Esophagus squamous epithelium (tissue), 5 donors: ENCODE results near the gene SLC9B1. TPM values are rescaled to one million over a fixed set of nuclear protein-coding genes. Genes with fewer than 3 reads are reported as not detected.
"Not testable (repeated sequence)": the region's sequence is repeated elsewhere in the genome, so short reads cannot be mapped to it uniquely, and the experiment has no call there.

Experiments used
- DNase-seq: peaks from one replicate; lab custom pipeline; 2025; lab: John Stamatoyannopoulos, UW
- H3K27ac ChIP-seq, 4 donors: fragments of 200-600 bp; sonication (generic); one replicate each; pipeline ENCODE4 v1.5.1; 2016 to 2019; ENCODE audit warnings: mild to moderate bottlenecking in 1 of 4
- H3K27me3 ChIP-seq, 4 donors: fragments of 200-600 bp; sonication (generic); 1 replicate in 3 of 4; 2 replicates in 1 of 4; pipeline versions ENCODE4 v1.5.1 to v1.6.0; 2017 to 2021; ENCODE audit warnings: antibody characterized with exemption in 1 of 4
- H3K36me3 ChIP-seq, 3 donors: fragments of 200-600 bp; sonication (generic); one replicate each; pipeline ENCODE4 v1.5.1; 2016 to 2019
- H3K4me1 ChIP-seq, 3 donors: fragments of 200-600 bp; sonication (generic); one replicate each; pipeline ENCODE4 v1.5.1; 2017 to 2019
- H3K4me3 ChIP-seq, 4 donors: fragments of 200-600 bp; sonication (generic); 1 replicate in 3 of 4; 2 replicates in 1 of 4; pipeline ENCODE4 v1.5.1; 2016 to 2019; ENCODE audit warnings: mild to moderate bottlenecking in 2 of 4, moderate library complexity in 1 of 4
- H3K9me3 ChIP-seq, 3 donors: fragments of 200-600 bp; sonication (generic); one replicate each; pipeline ENCODE4 v1.5.1; 2016 to 2019
- CTCF ChIP-seq, 6 experiments: fragments of 450-650 bp in 4 of 6; fragments of 200-600 bp in 2 of 6; sonication (generic) in 2 of 6; IDR thresholded peaks; one replicate each; pipeline ENCODE4 v1.5.1; 2016 to 2019; ENCODE audit warnings: antibody characterized with exemption in 6 of 6, mild to moderate bottlenecking in 4 of 6, moderate library complexity in 4 of 6
- POLR2A ChIP-seq, 4 donors: fragments of 450-650 bp; IDR thresholded peaks; one replicate each; pipeline ENCODE4 v1.6.1; 2017; ENCODE audit warnings: antibody characterized with exemption in 4 of 4, mild to moderate bottlenecking in 4 of 4, moderate library complexity in 3 of 4
- WGBS, 2 donors: methylation state at CpG; one replicate each; pipeline ENCODE4 v1.1.5; 2018; 5-methylcytosine and 5-hydroxymethylcytosine counted together
- intact Hi-C: fragments of 100-400 bp; cut with DNase I; formaldehyde crosslinking; loops from one replicate; pipeline ENCODE4 v1.15.0; 2022
- total RNA-seq, 4 donors: library from RNA; depleted of rRNA; stranded (reverse); fragments of >200 nt; gene quantifications; one replicate each; pipeline ENCODE4 v1.1.0, GENCODE V29; 2016
- donor health status: DM: yes; HTN: yes; CAD: no.

SLC9B1 gene
- total RNA-seq, 4 donors from 2014 or later: 0.49 to 0.76 TPM; not detected in 2

- TF ChIP-seq POLR2A (IDR thresholded peaks at IDR 0.05) (no peak), CTCF (IDR thresholded peaks at IDR 0.05) (no peak)
- DNase-seq: no peak
- intact Hi-C loops: no loop called here
- 56 to 82% methylated on average over 1 of the region's 1 CpG for WGBS, 2 donors
- Histone ChIP-seq H3K36me3 (no peaks in the 10 kb centered on the region), H3K4me3 (no peak overlapping the region), H3K4me1 (no peaks in the 10 kb centered on the region), H3K9me3 (no peaks in the 10 kb centered on the region), H3K27ac (no peak overlapping the region), H3K27me3 (no peaks in the 10 kb centered on the region)
Observed at GRCh38 chr4:102994803-102995202, 24.7 kb downstream of the SLC9B1 start.

GRCh38 chr4:102993985-102994384, 25.5 kb downstream of the SLC9B1 start:
- intact Hi-C loops, H3K27me3 ChIP-seq, H3K36me3 ChIP-seq, H3K4me3 ChIP-seq, H3K4me1 ChIP-seq, H3K27ac ChIP-seq, DNase-seq, H3K9me3 ChIP-seq: not testable (repeated sequence)

- H3K27me3 ChIP-seq: no peaks in the 10 kb centered on the region
- H3K4me1 ChIP-seq: no peaks in the 10 kb centered on the region
- no peaks in the 10 kb centered on the region for H3K9me3 ChIP-seq
- intact Hi-C loops: no loop called here
- no peak overlapping the region for H3K27ac ChIP-seq
- WGBS, 2 donors: 86 to 100% methylated on average over 1 of the region's 1 CpG
- no peak for TF ChIP-seq POLR2A (IDR thresholded peaks at IDR 0.05)
- TF ChIP-seq CTCF (IDR thresholded peaks at IDR 0.05): no peak
- no peaks in the 10 kb centered on the region for H3K36me3 ChIP-seq
- DNase-seq: no peak
- no peak overlapping the region for H3K4me3 ChIP-seq
Observed at GRCh38 chr4:102988429-102989020, 31.0 kb downstream of the SLC9B1 start.

DNA sequence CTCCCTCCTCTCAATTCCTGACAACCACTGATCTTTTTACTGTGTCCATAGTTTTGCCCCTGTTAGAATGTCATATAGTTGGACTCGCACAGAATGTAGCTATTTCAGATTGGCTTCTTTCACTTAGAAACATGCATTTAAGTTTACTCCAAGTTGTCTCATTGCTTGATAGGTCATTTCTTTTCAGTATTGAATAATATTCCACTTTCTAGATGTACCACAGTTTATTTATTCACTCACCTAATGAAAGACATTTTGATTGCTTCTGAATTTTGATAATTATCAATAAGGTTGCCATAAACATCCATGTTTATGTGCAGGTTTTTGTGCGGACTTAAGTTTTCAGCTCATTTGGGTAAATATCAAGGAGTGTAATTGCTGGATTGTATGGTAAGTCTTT, 38.5 kb downstream of the SLC9B1 start:
- Histone ChIP-seq H3K27ac (no peak overlapping the region), H3K36me3 (no peaks in the 10 kb centered on the region), H3K27me3 (no peaks in the 10 kb centered on the region), H3K9me3 (no peaks in the 10 kb centered on the region), H3K4me3 (no peak overlapping the region), H3K4me1 (no peaks in the 10 kb centered on the region)
- intact Hi-C loops: no loop called here
- 93 to 97% methylated on average over 2 of the region's 2 CpGs for WGBS, 2 donors
- TF ChIP-seq CTCF (IDR thresholded peaks at IDR 0.05) (no peak), POLR2A (IDR thresholded peaks at IDR 0.05) (no peak)
- DNase-seq: no peak

DNA sequence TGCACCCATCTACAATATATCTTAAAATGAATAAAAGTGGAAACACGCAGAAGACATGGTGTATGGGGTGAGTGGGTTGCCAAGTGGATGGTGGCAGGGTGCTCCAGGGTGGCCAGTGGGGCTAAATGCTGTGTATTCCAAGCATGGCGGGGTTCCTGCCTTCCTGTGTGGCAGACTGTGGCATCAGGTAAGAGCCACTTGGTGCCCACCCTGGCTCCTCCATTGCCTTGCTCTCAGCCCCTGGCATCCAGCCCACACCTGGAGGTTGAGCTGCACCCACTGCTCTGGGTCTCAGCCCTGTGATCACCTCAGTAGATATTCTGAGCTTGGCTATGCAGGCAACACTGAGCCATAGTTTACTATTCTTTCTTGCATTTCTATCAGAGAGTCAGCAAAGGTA, 57.7 kb downstream of the SLC9B1 start:
- H3K27ac ChIP-seq, DNase-seq, H3K4me1 ChIP-seq, H3K36me3 ChIP-seq, H3K9me3 ChIP-seq, H3K27me3 ChIP-seq, intact Hi-C loops, H3K4me3 ChIP-seq: not testable (repeated sequence)
- WGBS, 2 donors: 83 to 93% methylated on average over 2 of the region's 2 CpGs

- Histone ChIP-seq H3K4me3 (no peak overlapping the region), H3K27me3 (no peaks in the 10 kb centered on the region), H3K36me3 (no peaks in the 10 kb centered on the region), H3K4me1 (no peaks in the 10 kb centered on the region), H3K27ac (no peak overlapping the region), H3K9me3 (no peaks in the 10 kb centered on the region)
- 56 to 59% methylated on average over 3 of the region's 3 CpGs for WGBS, 2 donors
- intact Hi-C loops: no loop called here
- TF ChIP-seq POLR2A (IDR thresholded peaks at IDR 0.05) (no peak), CTCF (IDR thresholded peaks at IDR 0.05) (no peak)
- no peak for DNase-seq
Observed at GRCh38 chr4:102959496-102959895, 60.0 kb downstream of the SLC9B1 start.
